Stimulated activated CD4-positive, alpha-beta T cell treated with anti-CD3 and anti-CD28 coated beads, Interleukin-15, amount 100 ng/mL, for 1 hour (primary cell): ENCODE data around the gene TMEM138.
A peak's percentile ranks its signal among the peaks of the same experiment; 100 is the strongest.

ENCODE experiments used
- DNase-seq, 2 donors: peaks; one replicate each; pipeline ENCODE4 v3.0.0-alpha.2; 2020; ENCODE audit warnings: low read depth in 1 of 2, low spot score in 1 of 2

TMEM138 gene

GRCh38 chr11:61361741-61362541, at the start of gene TMEM138, which contains the start of gene CYB561A3:
TMEM138 (plus strand) TSS chr11:61362374; CDS start chr11:61364391, 2,017 bp downstream.
CYB561A3 (minus strand) TSS chr11:61361882; CDS start chr11:61356713, 5,169 bp downstream.
- peak; percentile 71 to 79 for DNase-seq

DNA sequence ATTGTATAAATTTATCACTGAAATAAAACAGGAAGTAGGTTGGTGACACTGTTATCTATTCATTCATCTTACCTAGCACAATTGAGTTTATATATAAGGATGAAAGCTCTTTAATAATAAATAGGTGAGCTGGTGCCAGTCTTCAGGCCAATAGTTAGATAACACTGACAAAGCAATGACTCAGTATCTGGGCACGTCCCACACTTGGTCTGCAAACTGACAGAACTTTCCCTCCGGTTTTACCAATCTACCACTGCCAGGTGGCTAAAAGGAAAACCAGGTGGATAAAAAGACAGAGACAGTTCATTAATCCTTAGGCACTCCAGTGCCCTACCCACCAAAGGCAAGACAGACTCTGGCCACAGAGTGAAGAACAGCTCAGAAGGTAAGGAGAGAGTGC, 46.9 kb upstream of the TMEM138 start:
- no peak for DNase-seq

GRCh38 chr11:61325649-61326414, 36.3 kb upstream of the TMEM138 start:
- DNase-seq = no peak

- DNase-seq = no peak
Measured at GRCh38 chr11:61327669-61328071, 34.5 kb upstream of the TMEM138 start.

GRCh38 chr11:61328351-61328750, 33.8 kb upstream of the TMEM138 start:
- no peak for DNase-seq

- no peak for DNase-seq
Measured at GRCh38 chr11:61329871-61330270, 32.3 kb upstream of the TMEM138 start.

DNA sequence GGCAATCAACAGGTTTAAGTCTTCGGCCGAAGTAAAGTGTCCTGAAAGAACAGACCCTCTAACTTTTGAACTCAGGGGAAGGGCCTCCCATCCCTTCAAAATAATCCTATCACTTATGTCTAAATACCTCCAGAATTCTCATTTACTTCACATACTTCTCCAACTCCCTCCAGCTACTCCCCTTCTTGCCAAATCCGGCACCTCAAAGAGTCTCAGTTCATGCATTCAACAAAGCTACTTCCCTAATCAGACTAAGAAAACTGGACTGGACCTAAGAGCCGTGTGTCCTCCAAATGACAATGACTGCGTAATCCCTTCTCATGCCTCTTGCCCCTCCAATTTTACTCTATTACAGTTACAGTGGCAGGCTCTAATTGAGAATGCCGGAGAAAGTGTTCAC, 30.5 kb upstream of the TMEM138 start:
- no peak for DNase-seq

DNA sequence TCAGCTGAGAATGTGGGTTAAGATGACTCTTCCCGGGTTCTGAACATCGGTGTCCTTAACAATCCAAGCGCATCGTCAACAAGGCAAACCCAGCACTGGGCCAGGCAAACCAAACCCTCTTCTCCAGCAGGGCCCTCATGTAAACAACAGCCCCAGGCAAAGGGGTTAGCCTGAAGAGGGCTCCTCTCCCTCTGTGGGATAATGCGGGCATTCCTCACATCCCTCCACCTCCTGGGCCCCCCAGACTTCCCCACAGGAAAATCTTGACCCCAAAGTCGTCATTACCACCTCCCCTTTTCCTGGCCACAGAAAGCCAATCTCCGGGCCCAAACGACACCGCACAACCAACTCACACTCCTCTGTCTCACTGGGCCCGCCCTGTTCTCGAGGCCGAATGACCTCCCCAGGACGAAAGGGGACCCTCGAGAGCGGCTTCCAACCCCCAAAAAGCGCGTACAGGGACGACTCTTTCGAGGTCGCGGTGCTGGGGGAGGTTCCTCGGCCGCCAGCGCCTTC, 29.8 kb upstream of the TMEM138 start:
- DNase-seq = no peak

- DNase-seq = peak; percentile 95 to 98
Measured at GRCh38 chr11:61332797-61333549, 29.2 kb upstream of the TMEM138 start, which contains the start of the genes DDB1 and TKFC. DDB1 (minus strand) TSS chr11:61333105; CDS start chr11:61332968, 137 bp downstream. TKFC (plus strand) TSS chr11:61333228; CDS start chr11:61334729, 1,501 bp downstream.

DNA sequence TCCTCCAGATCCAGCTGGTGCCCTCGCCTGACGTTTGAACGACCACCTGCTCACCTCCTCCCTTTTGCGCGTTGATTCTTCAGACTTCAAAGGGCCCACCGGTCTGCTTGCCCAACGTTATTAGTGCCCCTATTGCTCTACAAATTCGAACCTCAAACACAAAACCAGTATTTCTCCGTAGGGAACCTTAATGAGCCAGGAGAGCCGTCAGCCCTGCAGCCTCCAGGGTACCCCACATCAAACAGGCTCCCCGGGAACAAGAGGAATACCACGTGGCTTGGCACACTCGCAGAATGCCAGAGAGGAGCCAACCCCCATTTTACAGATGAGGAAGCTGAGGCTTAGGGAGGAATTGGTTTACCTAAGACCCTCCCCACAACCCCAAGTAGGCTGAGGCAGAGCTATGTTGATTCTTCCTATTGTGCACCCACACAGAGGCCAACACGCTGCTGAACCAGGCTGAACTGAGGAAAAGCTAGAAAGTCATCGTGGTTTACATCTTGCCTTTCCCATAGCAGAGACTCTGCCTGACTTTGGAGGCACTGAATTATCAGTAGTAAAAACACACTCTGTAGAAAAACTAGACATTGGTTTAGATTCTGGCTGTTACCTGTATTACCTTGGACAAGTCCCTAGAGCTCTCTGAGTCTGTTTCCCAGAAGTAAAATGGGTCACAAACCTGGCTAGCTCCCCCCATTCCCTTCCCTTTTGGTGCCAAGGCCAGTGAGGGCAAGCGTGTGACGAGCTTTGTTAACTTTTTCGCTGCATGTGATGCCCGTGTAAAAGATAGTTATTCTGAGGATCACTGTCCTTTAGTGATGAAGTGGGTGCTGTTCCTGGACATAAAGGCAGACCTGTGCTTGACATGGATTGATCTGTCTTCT, 28.4 kb upstream of the TMEM138 start:
- no peak for DNase-seq

DNA sequence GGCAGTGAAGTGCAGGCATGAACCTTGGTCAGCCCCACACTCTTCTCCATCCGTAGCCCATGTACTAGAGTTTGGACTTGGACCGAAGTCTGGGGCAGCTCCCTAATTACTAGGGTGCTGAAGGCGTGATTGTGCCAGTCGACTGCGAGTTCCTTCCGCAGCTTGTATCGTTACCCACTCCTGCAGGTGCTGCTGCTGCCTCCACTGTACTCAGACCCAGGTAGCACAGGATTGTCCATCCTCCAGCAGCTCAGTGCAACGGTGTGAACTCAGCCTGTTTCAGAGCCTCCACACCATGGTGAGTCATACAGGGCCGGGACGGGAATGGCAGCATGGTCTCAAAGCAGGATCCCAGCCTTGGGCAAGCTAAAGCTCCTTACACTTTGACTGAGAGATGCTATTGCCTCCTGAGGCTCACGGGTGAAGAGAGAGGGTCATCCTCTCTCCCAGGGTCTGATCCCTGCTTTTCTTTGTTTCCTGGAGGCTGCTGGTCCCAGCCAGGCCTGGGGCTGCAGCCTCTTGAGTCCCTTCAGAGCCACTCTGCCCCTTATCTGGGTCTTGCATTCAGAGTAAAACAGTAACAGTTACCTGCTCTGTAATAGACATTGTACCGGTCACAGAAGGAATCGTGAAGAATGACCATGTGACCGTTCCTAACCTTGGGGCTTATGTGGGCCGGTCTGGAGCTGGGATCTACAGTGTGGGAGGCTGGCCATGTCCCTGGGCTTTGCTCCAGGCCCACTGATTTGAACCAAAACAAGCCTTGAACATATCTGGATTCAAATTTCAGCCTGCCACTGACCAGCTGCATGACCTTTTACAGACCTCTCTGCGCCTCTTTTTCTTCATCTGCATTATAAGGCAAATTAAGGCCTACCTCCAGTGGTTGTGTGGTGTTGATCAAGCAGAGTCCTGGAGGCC, 27.5 kb upstream of the TMEM138 start:
- DNase-seq = no peak

DNA sequence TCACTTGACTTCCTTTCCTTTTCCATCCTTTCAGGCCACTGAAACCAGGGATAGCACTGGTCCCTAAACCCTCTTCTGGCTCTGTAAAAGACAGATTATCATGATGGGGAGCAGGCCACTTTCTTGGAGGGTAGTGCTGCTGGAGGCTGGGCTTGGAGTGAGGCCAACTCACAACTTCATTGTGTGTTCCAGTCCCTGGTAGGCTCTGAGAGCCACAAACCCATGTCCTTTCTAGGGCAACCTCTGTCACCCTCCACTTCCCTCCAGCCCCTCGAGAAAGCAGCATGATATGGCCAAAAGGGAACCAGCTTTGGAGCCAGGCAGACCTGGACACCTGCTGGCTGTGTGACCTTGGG, 26.8 kb upstream of the TMEM138 start:
- no peak for DNase-seq

- DNase-seq = peak; percentile 69 to 75
Measured at GRCh38 chr11:61336171-61336935, 25.8 kb upstream of the TMEM138 start.

- no peak for DNase-seq
Measured at GRCh38 chr11:61337706-61338470, 24.3 kb upstream of the TMEM138 start.

- DNase-seq = no peak
Measured at GRCh38 chr11:61338783-61339489, 23.2 kb upstream of the TMEM138 start.

- DNase-seq = no peak
Measured at GRCh38 chr11:61339490-61339878, 22.7 kb upstream of the TMEM138 start.

DNA sequence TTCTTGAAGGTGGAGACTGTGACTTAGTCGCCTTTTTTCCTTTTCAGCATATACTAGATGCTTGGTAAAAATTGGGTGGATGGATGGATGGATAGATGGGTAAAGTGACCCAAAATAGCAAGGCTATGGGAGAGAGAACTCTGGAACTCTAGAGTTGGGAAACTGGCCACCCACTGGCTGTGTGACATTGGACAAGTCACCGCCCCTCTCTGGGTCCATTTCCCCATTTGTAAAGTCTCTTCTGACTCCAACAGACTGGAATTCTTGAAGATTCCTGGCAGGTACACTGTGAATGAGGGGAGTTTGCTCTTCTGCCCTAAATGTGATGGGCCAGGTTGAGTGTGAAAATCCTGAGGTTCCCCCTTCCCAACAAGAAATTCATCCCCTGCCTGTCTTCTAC, 21.2 kb upstream of the TMEM138 start:
- DNase-seq = no peak
